T follicular helper cell (primary cell): Measurements from ENCODE around the gene PTDSS2.
"Not testable (repeated sequence)": the region's sequence is repeated elsewhere in the genome, so short reads cannot be mapped to it uniquely, and the experiment has no call there.

ENCODE experiments used
- DNase-seq: peaks from one replicate; pipeline ENCODE4 v3.0.0-alpha.2; 2020; ENCODE audit warnings: low read depth

Gene PTDSS2

DNA sequence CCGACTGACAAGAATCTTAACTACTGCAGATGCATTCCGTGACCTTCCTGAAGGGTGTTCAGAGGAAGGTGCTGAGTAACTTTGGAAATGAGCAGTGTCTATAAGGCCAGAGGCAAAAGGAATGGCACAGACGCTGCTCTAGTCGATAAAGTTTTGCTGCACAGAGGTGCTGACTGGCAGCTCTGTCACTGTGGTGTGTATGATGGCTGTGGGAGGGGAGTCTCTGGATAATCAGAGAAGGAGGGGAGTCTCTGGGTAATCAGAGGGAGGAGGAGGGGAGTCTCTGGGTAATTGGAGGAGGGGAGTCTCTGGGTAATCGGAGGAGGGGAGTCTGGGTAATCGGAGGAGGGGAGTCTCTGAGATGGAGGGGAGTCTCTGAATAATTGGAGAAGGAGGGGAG is 18.4 kb downstream of the PTDSS2 start:
- no peak for DNase-seq

DNA sequence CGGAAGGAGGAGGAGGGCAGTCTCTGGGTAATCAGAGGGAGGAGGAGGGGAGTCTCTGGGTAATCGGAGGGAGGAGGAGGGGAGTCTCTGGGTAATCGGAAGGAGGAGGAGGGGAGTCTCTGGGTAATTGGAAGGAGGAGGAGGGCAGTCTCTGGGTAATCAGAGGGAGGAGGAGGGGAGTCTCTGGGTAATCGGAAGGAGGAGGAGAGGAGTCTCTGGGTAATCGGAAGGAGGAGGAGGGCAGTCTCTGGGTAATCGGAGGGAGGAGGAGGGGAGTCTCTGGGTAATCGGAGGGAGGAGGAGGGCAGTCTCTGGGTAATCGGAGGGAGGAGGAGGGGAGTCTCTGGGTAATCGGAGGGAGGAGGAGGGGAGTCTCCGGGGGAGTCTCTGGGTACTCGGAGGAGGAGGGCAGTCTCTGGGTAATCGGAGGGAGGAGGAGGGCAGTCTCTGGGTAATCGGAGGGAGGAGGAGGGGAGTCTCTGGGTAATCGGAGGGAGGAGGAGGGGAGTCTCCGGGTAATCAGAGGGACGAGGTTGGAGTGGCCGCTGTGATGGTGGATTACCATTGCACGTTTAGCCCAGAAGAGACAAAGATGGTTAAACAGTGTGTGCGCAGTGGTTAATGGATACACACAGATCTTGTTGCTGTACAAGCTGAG is 19.1 kb downstream of the PTDSS2 start:
- DNase-seq: not testable (repeated sequence)

GRCh38 chr11:469684-470560 is 19.8 kb downstream of the PTDSS2 start:
- DNase-seq: no peak

DNA sequence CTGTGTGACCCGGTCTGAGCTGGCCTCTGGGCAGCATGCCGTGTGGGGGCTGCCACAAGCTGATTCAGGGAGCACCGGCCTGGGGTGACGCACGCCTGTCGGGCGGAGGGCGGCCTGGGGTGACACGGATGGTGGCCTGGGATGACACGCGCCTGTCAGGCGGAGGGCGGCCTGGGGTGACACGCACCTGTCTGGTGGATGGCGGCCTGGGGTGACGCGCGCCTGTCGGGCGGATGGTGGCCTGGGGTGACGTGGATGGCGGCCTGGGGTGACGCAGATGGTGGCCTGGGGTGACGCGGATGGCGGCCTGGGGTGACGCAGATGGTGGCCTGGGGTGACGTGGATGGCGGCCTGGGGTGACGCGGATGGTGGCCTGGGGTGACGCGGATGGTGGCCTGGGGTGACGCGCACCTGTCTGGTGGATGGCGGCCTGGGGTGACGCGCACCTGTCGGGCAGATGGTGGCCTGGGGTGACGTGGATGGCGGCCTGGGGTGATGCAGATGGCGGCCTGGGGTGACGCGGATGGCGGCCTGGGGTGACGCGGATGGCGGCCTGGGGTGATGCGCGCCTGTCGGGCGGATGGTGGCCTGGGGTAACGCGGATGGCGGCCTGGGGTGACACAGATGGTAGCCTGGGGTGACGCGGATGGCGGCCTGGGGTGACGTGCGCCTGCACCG is 21.5 kb downstream of the PTDSS2 start:
- DNase-seq: no peak

DNA sequence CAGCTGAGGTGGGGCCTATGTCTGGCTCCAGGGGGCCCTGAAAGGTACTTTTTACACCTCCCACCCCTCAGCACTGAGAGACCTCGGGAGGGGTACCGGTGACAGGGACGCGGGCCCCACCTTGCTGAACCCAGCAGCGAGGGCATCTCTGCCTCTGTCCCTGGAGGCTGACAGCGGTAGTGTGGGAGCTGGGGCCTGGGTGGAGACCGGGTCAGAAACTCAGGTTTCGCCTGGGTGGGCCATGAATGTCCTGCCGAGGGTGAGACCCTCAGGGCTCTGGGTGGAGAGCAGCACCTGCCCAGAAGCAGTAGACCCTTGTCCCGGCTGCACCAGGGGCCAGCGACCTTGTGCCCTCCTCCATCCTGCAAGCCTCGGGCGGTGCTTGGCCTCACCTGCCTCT is 22.2 kb downstream of the PTDSS2 start:
- no peak for DNase-seq

GRCh38 chr11:472816-473215 is 22.7 kb downstream of the PTDSS2 start:
- DNase-seq: no peak

- DNase-seq: no peak
These were observed 23.3 kb downstream of the PTDSS2 start for GRCh38 chr11:473415-473814.

DNA sequence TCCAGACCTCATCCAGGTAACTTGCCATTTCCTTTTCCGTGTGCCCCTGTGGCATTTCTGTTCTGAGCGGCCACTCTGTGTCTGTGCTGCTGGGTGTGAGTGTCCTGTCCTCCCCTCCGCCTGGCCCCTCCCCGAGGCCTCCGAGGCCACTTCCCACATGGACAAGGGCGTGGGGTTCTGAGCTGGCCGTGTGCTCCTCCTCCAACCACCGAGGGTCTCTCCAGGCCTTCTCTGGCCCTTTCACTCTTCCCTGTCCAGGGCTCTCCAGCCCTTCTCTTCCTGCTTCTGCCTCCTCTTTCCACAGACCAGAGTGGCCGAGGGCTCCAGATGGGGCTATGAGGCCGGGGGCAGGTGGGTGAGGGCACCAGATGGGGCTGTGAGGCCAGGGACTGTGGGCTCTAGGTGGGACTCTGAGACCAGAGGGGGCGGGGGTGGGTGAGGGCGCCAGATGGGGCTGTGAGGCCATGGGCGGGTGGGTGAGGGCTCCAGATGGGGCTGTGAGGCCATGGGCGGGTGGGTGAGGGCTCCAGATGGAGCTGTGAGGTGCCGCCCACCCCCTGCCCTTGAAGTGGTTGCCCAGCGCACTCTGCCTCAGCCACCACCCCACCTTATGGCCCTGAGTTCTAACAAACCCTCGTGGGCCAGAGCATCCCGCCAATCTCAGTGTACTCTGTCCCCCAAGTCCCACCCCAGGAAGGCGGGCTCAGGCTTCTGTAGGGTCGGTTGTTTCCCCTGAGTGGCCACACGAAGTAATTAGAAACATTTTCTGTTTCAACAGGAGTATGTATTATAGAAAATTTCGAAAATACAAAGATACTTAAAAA is 24.1 kb downstream of the PTDSS2 start:
- no peak for DNase-seq

GRCh38 chr11:474914-475506 is 24.9 kb downstream of the PTDSS2 start:
- DNase-seq: no peak

GRCh38 chr11:475941-476340 is 25.9 kb downstream of the PTDSS2 start:
- DNase-seq: no peak

- DNase-seq: no peak
These were observed 26.3 kb downstream of the PTDSS2 start for GRCh38 chr11:476416-476815.

GRCh38 chr11:477052-477715 is 27.1 kb downstream of the PTDSS2 start:
- no peak for DNase-seq

GRCh38 chr11:479311-479710 is 29.2 kb downstream of the PTDSS2 start:
- no peak for DNase-seq

DNA sequence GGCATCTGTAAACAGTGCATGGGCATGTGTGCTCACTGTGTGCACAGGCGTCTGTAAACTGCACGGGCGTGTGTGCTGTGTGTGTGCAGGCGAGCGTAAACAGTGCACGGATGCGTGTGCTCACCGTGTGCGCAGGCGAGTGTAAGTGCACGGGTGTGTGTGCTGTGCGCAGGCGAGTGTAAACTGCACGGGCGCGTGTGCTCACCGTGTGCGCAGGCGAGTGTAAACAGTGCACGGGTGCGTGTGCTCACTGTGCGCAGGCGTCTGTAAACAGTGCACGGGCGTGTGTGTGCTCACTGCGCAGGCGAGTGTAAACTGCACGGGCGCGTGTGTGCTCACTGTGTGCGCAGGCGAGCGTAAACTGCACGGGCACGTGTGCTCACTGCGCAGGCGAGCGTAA is 34.5 kb downstream of the PTDSS2 start:
- no peak for DNase-seq

DNA sequence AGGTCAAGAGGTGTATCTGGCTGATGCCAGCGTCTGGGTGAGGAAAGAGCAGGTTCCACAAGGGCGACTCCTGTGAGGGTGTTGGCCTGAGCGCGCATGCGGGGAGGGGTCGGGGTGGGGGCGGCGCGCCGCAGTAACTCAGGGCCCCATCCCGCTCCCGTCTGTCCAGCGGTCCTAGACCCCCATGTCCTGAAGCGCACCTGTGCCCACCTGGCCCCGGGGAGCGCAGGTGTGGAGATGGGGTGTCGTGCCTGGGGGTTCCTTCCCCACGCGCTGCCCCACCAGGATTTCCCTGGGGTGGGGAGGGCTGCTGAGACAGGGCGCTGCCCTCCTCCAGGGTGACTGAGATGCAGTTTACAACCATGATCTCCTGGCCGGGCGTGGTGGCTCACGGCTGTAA is 36.1 kb downstream of the PTDSS2 start:
- no peak for DNase-seq

GRCh38 chr11:487571-488021 is 37.5 kb downstream of the PTDSS2 start:
- DNase-seq: no peak

- no peak for DNase-seq
These were observed 38.0 kb downstream of the PTDSS2 start for GRCh38 chr11:488062-488461.

DNA sequence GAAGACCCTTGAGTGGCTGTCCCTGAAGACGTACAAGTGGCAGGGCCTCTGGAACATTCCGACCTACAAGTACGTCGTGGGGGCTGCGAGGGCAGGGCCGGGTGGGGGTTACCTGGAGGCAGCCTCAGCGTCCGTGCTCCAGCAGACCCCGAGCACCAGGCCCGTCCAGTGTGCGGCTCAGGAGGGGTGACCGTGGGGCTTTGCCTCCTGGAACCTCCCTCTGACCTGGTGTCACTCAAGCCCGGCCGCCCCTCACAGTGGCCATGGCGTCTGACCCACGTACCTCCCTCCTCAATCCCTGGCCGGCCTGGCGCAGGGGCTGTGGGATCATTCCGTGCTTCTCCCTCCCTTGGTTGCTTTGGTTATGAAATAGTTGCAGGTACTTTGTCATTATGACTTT is 38.5 kb downstream of the PTDSS2 start:
- DNase-seq: no peak

DNA sequence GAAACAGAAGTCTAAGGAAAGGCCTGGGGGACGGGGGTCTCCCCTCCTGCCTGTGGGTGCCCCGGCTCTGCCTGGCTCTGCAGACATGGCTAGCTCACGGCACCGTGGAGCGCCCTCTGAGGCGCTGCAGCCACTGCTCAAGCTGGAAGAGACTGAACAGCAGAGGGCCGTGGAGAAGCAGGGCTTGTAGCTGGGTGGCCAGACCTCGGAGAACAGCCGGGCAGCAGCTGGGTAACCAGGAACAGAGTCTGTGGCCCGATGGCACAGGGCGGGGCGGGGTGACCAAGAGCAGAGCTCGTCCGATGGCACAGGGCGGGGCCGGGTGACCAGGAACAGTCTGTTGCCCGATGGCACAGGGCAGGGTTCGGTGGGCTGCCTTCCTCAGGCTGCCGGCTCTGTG is 38.9 kb downstream of the PTDSS2 start:
- DNase-seq: no peak

DNA sequence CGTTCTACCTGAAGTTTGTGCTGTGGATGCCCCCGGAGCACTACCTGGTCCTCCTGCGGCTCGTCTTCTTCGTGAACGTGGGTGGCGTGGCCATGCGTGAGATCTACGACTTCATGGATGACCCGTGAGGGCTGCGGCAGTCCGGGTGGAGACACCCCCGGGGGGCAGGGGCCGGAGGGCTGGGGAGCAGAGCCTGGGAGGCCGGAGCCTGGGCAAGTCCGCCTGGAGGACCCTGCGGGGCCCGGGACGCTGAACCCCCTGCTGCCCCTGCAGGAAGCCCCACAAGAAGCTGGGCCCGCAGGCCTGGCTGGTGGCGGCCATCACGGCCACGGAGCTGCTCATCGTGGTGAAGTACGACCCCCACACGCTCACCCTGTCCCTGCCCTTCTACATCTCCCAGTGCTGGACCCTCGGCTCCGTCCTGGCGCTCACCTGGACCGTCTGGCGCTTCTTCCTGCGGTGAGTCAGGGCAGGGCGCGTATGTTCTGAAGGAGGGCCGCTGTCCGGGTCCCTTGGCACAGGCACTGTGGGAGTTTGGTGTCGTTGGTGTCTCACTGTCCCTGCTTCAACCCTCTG is 39.6 kb downstream of the PTDSS2 start:
- no peak for DNase-seq
